HG02870 (cell line): ENCODE results near the gene ABCC5.
A peak's percentile ranks its signal among the peaks of the same experiment; 100 is the strongest.

Experiments
- ATAC-seq: cut with Tn5 transposase; IDR thresholded peaks from one replicate; pipeline ENCODE4 v1.9.1; 2021; ENCODE audit warnings: mild to moderate bottlenecking, moderate library complexity; ENCODE audit not compliant: unreplicated experiment

Gene ABCC5

DNA sequence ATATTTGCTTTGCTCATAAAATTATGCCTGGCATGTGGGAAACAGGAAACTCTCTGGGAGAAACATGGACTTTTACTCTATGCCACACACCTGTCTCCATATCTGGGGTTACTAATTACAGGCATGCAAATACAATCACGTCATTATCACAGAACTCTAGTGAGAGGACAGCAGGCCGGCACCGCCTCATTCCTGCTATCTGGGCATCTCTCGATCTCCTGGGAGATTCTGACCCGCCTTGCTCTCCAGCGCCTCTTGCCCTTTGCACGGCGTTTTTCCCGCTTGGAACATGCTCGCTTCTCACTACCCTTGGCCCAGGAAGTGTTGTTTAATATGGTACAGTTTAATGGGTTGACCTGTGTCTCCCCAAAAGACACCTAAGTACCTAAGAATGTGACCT lies 87.6 kb downstream of the ABCC5 start:
- ATAC-seq = no peak

GRCh38 chr3:183927059-183927458 lies 90.6 kb downstream of the ABCC5 start:
- no peak for ATAC-seq

DNA sequence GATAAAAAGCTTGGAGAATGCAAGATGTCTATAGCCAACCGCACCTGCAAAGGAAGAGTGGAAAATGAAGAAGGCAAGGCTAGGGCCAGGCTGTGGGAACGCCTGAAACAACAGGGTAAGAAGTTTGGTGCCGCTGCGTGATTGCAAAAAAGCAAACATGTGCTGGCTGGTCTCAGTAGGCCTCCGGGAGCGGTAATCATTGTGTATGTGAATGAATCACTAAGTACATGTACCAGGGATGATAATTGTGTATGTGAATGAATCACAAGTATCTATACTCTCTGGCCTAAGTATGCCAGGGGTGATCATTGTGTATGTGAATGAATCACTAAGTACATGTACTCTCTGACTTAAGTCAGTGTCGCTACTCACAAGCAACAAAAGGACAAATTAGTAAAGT lies 92.7 kb downstream of the ABCC5 start:
- ATAC-seq = no peak

DNA sequence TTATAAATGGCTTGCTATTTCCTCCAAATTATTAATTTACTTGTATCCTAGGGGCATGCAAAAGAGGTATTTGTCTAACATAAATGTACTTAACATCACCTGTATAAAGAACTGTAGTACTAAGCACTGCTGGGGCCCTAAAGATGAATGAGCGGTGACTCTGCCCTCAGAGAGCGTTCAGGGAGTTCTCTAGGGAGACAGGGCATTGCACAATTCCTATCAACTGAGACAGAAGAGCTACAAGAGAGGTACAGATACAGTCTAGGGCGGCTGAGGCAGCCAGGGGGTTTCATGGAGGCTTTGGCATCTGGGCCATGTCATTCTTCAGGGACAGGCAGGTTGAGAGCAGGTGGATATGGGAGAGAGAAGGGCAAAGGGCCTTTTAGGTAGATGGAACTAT lies 93.1 kb downstream of the ABCC5 start:
- no peak for ATAC-seq

- no peak for ATAC-seq
These were observed 95.3 kb downstream of the ABCC5 start for GRCh38 chr3:183922421-183922820.

GRCh38 chr3:183921096-183921495 lies 96.6 kb downstream of the ABCC5 start:
- ATAC-seq = no peak

- no peak for ATAC-seq
These were observed 97.3 kb downstream of the ABCC5 start for GRCh38 chr3:183920416-183920815.

- ATAC-seq = no peak
These were observed 99.5 kb downstream of the ABCC5 start for GRCh38 chr3:183918178-183918577.

DNA sequence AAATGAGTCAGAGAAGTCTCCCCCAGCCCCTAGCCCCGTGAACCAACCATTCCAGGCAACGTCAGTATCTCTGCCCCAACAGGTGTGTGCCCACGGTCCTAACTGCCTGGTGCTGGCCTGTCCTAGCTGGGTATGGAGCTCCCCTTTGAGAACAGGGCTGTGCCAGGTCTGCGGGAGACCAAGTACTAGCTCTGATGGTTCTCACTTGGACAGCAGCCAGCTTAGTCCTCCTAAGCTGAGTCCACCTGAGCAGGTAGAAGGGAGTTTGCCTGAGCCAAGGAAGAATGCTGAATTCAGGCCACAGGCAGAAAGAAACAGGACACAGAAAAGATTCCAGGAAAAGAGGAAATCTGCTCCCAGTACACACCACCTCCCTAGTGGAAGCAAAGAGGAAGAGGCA lies 99.9 kb downstream of the ABCC5 start:
- ATAC-seq = no peak

DNA sequence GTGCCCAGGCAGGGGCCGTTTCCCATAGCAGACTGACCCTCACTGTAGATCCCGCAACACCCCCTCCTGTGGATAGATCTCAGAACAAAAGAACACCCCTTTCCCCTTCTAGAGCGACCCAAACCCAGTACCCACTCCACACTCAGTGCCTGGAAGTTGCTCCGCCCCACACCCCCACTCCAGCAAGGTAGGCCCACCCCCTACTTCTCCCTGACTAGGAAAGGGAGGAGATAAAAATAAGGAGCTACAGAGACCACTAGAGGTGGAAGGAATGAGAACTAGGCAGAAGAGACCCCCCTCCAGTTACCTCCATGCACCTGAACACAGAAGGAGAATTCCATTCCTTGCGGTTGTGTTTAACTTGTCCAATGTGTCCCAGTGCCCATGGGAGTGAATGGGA lies 102.8 kb downstream of the ABCC5 start:
- no peak for ATAC-seq

GRCh38 chr3:183913580-183913920 lies 104.1 kb downstream of the ABCC5 start:
- no peak for ATAC-seq

GRCh38 chr3:183912895-183913579 lies 104.6 kb downstream of the ABCC5 start:
- no peak for ATAC-seq

- ATAC-seq = no peak
These were observed 105.7 kb downstream of the ABCC5 start for GRCh38 chr3:183911763-183912506.

DNA sequence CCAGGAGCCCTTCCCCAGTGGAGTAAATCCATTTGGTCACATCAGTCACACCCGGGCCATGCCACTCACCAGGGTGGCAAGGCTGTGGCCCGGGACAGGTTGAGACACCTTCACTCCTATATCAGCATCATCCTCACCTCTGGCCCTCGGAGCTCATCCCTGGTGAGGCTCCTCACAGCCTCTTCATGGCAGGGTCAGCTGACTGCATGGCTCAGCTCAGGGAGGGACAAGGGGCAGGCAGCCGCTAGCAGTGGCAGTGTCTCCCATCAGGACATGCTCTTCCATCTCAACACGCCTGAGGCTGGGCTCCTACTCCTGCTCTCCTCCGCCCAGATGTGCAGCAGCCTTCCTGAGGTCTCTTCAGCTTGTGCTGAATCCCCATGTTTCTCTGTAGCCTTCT lies 106.6 kb downstream of the ABCC5 start:
- ATAC-seq = no peak

GRCh38 chr3:183909030-183909600 lies 108.6 kb downstream of the ABCC5 start:
- no peak for ATAC-seq

DNA sequence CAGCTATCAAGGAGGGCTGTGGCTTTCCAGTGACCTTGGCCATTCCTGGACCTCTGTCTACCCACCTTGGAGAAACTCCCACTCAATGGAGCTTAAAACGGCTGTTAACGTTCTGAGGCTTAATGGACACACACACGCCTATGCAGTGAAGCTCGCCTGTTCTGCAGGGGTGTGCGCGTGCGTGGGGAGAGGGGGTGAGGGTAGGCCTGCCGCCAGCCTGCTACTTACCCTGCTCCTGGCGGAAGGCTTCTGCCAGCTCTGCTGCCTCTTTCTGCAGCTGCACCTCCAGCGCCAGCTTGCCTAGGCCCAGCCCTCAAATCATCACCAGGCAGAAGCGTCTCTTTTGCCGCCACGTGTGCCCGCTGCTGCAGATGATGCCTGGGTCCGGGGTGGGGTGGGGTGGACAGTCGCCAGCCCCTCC lies 109.8 kb downstream of the ABCC5 start:
- ATAC-seq = no peak

GRCh38 chr3:183907176-183907575 lies 110.5 kb downstream of the ABCC5 start:
- no peak for ATAC-seq

DNA sequence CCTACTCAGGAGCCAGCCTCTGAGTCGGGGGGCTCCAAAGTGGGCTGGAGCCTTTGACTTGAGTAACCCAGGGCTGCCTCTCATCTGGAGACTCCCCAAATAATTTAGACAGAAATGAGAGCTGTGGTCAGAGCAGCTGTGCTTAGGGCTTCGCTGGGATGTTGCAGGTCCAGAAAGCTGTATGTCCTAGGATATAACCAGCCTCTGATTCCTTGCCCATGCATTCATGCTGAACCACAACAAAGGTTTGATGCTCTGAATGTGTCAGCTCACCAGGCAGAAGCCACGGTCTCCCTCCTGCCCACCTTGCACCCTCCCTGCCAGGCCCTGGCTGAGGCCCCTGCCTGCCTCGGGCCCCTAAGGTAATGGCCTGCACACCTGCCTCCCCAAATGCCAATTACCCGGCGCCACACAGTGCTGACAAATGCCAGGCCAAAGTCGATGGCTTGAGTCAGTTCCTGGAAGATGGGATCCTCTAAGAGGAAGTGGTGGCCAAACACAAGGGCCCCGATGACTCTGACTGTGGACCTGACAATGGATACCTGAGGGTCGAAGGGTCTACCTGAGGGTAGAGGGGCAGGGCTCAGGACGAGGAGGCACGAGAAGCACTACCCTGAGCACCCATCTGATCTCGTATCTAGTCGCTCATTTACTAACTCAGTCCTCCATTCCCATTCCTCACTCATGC lies 111.3 kb downstream of the ABCC5 start:
- ATAC-seq = no peak

- ATAC-seq = no peak
These were observed 112.6 kb downstream of the ABCC5 start for GRCh38 chr3:183904833-183905780.

GRCh38 chr3:183898028-183898431 lies 119.7 kb downstream of the ABCC5 start:
- ATAC-seq = no peak

- ATAC-seq = peak; percentile 47
These were observed 120.1 kb downstream of the ABCC5 start for GRCh38 chr3:183897606-183898005.
